ENCODE results near the gene NAT14.
A peak's percentile ranks its signal among the peaks of the same experiment; 100 is the strongest.

Gene NAT14

DNA sequence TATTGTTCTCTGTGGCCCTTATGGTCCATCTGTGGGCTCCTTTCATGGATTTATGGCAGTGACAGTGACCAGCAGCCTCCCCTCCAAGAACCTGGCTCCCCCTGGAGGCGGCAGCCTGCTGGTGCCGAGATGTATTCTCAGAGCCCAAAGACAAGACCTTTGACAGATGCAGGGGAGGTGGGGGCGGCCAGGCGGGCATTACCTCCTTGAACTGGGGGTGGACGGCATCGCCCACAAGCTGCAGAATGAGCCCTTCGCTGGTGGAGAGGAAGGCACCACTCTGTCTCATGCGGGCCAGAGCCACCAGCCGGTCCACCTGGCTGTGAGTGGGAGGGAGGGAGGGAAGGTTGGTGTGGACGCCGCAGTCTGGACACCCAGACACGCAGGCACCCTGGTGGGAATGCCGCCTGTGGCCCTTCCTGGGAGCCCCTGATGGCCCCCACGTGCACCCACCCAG lies 30.2 kb upstream of the NAT14 start:
- peak; percentile 78 for DNase-seq (ENCODE audit: low spot score)
- TF ChIP-seq, protein P1, sequence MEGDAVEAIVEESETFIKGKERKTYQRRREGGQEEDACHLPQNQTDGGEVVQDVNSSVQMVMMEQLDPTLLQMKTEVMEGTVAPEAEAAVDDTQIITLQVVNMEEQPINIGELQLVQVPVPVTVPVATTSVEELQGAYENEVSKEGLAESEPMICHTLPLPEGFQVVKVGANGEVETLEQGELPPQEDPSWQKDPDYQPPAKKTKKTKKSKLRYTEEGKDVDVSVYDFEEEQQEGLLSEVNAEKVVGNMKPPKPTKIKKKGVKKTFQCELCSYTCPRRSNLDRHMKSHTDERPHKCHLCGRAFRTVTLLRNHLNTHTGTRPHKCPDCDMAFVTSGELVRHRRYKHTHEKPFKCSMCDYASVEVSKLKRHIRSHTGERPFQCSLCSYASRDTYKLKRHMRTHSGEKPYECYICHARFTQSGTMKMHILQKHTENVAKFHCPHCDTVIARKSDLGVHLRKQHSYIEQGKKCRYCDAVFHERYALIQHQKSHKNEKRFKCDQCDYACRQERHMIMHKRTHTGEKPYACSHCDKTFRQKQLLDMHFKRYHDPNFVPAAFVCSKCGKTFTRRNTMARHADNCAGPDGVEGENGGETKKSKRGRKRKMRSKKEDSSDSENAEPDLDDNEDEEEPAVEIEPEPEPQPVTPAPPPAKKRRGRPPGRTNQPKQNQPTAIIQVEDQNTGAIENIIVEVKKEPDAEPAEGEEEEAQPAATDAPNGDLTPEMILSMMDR (IDR thresholded peaks at IDR 0.05; ENCODE audit: extremely low read depth, missing control alignments), result peak; percentile 51

GRCh38 chr19:55455576-55456235 lies 29.3 kb upstream of the NAT14 start:
- no peak for DNase-seq (ENCODE audit: low spot score)
- TF ChIP-seq, protein P1 (IDR thresholded peaks at IDR 0.05; ENCODE audit: extremely low read depth, missing control alignments), result no peak

DNA sequence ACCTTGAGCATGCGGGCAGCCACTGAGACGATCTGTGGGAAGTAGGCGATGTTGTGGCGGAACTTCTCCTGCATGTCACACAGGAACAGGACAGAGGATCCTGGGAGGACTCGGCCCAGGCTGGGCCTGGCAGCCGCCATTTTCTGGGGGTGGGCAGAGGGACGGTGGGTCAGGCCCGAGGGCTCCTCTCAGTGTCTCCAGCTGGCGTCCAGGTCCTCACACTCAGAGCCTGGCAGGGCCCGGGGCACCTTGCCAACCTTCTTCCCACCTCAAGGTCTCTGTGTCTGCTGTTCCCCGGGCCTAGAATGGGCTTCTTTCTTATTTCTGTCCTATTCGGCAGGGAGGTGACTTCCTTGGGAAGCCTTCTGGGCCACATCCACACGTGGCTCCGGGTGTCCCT lies 28.6 kb upstream of the NAT14 start:
- DNase-seq (ENCODE audit: low spot score), result no peak
- TF ChIP-seq, protein P1 (IDR thresholded peaks at IDR 0.05; ENCODE audit: extremely low read depth, missing control alignments), result no peak

DNA sequence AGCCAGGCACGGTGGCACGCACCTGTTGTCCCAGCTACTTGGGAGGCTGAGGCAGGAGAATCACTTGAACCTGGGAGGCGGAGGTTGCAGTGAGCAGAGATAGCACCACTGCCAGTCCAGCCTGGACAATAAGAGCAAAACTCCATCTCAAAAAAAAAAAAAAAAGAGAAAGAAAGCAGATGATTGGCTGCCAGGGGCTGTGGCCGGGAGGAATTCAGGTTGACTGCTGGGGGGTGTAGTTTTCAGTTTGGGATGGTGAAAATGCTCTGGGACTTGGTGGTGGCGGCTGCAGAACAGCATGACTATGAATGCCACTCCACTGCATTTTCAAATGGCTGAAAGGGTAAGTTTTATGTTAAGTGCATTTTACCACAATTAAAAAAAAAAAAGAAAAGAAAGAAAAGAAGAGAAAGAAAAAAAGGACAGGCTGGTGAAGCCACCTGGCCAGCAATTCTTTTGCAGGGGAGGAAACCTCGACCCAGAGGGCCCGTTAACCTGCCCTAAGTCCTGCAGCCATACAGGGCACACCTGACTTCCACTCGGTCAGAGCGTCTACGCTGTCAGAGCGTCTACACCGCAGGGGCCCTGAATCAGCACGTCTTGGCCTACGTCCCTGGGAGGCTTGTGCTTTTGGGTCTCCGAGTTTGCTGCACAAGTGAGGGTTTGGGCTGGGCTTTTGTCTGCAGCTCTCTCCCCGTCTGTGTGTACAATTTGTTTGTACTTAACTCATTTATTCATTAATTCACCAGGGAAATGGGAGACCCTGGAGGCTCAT lies 27.1 kb upstream of the NAT14 start:
- TF ChIP-seq, protein P1 (IDR thresholded peaks at IDR 0.05; ENCODE audit: extremely low read depth, missing control alignments), result no peak

DNA sequence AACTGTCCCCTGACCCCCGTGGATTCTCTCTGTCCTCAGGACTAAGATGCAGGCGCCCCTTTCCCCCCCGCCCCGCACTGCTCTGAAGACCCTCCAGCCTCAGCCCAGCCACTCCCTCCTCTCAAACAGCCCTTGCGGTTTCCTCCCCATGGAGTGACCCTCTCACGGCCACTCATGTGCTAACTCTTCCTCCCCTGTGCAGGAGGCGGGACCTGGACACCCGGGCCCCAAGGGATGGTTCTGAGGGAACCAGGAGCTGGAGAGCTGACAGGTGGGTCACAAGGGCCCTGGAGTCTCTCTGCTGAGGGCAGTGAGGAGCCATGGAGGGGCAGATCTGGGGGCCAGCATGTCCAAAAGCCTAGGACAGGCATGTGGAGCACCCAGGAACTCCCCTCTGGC lies 25.4 kb upstream of the NAT14 start:
- no peak for DNase-seq (ENCODE audit: low spot score)
- TF ChIP-seq, protein P1 (IDR thresholded peaks at IDR 0.05; ENCODE audit: extremely low read depth, missing control alignments), result no peak

More for the DNA sequence above, 27.1 kb upstream of the NAT14 start:
- no peak for DNase-seq (ENCODE audit: low spot score)

- TF ChIP-seq, protein P1 (IDR thresholded peaks at IDR 0.05; ENCODE audit: extremely low read depth, missing control alignments), result no peak
- no peak for DNase-seq (ENCODE audit: low spot score)
Measured at GRCh38 chr19:55459950-55460657, 24.9 kb upstream of the NAT14 start.
